GM18870 (cell line): ENCODE results near the gene SMIM1.
"Not testable (repeated sequence)": the region's sequence is repeated elsewhere in the genome, so short reads cannot be mapped to it uniquely, and the experiment has no call there.

Experiments used
- ATAC-seq: cut with Tn5 transposase; IDR thresholded peaks from one replicate; pipeline ENCODE4 v1.9.1; 2021; ENCODE audit warnings: moderate library complexity; ENCODE audit not compliant: unreplicated experiment

The SMIM1 gene

DNA sequence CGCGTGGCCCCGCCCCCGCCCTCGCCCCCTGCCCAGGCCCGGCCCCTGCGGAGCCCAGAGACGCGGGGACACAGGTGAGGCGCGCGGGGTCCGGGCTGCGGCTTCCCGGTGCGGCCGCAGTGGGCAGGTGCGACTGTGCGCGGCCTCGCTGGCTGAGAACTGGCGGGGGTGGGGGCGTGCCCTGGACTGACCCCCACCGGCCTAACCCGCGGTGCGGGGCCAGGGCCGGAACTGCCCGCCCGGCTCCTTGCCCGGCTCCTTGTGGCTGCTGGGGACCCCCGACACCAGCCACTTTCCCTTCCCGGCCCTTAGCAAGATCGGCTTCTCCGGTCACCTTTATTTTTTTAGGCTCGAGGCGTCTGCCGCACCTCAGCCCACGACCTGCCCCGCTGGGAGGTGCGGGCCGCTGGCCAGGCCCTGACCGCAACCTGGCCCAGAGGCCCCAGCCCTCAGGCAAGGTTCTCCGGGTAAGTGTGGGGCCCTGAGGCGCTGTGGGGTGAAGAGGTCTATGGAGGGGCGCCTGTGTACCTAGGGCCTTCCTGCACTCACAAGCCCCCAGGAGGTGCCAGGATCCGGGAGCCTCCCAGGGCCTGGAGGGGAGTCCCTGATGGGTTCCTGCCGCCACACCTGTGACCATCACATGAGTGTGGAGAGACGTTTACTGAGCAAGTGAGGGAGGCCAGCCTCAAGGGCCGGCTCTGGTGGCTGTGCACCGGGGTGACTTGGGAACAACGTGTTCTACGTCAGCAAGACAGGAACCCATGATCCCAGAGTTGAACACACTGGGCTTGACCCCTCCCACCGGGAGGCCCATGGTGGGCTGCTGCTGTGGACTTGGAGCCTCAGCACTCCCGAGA lies at the start of gene SMIM1:
SMIM1 (plus strand) TSS at position 35 of the 857 bp plus-strand sequence. CDS start 2,625 bp downstream, outside the sequence.
- ATAC-seq = no peak

GRCh38 chr1:3722846-3723245 lies 49.7 kb upstream of the SMIM1 start:
- ATAC-seq = no peak

DNA sequence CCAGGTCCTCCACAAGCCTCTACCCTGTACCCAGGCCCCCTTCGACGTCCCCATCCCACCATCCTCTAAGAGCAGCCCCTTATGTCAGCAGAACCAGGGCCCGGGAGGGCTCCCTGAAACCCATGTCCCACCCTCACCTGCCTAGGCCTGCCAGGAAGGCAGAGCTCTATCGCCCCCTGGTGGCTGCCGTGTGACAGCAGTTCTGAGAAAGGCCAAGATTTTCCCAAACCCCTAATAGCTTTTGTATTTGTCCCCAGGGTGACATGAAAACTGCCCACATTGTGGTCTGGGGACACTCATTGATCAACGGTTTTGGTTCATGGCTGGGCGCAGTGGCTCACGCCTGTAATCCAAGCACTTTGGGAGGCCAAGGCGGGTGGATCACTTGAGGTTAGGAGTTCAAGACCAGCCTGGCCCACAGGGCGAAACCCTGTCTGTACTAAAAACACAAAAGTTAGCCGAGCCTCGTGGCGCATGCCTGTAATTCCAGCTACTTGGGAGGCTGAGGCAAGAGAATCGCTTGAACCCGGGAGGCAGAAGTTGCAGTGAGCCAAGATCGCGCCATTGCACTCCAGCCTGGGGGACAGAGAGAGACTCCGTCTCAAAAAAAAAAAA lies 48.0 kb upstream of the SMIM1 start:
- ATAC-seq = not testable (repeated sequence)

GRCh38 chr1:3725366-3725765 lies 47.2 kb upstream of the SMIM1 start:
- no peak for ATAC-seq

DNA sequence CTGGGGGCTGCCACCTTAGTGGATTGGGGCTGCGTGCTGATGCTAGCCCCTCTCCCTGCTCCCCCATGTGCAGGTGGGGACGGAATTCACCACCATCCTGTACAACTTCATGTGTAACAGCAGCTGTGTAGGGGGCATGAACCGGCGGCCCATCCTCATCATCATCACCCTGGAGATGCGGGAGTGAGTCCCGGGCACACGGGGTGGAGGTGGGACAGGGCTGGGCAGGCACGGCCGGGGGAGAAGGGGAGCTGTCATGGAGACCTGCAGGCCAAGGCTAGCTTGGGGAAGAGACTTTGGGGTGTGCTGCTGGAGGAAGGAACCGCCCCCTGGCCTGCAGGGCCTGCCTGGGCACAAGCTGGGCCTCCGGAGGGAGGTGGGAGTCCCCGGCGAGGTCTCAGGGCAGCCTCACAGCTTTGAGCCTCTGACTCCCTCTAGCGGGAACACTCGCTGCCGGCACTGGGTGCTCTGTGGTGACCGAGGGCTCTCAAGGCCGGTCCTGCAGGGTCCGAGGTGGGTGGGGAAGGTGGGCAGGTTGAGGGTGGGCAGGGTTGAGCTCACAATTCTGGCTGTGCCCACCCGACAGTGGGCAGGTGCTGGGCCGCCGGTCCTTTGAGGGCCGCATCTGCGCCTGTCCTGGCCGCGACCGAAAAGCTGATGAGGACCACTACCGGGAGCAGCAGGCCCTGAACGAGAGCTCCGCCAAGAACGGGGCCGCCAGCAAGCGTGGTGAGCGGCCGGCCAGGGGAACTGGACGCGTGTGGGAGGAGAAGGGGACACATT lies 45.3 kb upstream of the SMIM1 start:
- ATAC-seq = no peak

GRCh38 chr1:3727825-3728776 lies 44.4 kb upstream of the SMIM1 start:
- no peak for ATAC-seq

GRCh38 chr1:3729594-3730542 lies 42.7 kb upstream of the SMIM1 start:
- no peak for ATAC-seq

- no peak for ATAC-seq
These were observed 41.9 kb upstream of the SMIM1 start for GRCh38 chr1:3730543-3731247.

DNA sequence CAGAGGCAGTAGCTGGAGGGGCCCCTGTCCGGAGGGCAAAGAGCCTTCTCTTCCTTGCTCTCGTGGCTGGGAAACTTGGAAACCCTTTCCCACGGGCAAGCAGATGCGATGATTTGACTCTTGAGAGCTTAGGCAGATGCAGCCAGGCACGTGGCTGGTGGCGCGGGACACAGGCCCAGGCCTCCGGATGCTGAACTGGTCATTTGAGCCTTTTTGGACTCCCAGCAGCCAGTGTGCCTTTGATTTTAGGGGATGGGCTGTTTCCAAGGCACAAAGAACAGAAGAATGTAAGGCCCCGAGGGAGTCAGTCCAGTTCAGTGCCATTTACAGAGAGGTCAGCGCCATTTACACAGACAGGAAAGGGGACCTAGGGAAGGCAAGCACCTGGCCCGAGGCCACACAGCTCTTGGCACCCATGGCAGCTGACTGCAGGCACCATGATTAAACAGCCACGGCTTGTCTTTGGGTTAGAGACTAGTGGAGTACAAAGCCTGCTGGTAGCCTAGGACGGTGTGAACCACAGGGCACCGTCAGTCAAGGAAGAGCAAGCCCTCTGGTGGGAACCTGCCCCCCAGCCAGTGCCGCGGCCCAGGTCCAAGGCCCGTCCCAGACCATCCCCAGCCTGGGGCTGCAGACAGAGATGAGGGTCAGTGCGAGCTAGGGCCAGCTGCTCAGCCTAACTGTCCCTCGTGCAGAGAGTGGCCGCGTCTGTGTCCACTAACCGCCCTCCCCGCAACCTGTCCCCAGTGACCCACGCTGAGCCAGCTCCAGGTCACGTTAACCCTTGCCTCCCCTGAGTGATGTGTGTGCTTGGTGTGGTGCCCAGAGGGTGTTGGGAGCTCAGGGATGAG lies 40.7 kb upstream of the SMIM1 start:
- ATAC-seq = no peak

GRCh38 chr1:3732434-3733093 lies 40.0 kb upstream of the SMIM1 start:
- ATAC-seq = no peak

DNA sequence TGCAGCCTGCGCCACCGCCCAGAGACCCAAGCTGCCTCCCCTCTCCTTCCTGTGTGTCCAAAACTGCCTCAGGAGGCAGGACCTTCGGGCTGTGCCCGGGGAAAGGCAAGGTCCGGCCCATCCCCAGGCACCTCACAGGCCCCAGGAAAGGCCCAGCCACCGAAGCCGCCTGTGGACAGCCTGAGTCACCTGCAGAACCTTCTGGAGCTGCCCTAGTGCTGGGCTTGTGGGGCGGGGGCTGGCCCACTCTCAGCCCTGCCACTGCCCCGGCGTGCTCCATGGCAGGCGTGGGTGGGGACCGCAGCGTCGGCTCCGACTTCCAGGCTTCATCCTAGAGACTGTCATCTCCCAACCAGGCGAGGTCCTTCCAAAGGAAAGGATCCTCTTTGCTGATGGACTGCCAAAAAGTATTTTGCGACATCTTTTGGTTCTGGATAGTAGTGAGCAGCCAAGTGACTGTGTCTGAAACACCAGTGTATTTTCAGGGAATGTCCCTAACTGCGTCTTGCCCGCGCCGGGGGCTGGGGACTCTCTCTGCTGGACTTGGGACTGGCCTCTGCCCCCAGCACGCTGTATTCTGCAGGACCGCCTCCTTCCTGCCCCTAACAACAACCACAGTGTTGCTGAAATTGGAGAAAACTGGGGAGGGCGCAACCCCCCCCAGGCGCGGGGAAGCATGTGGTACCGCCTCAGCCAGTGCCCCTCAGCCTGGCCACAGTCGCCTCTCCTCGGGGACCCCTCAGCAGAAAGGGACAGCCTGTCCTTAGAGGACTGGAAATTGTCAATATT lies 39.3 kb upstream of the SMIM1 start:
- no peak for ATAC-seq

DNA sequence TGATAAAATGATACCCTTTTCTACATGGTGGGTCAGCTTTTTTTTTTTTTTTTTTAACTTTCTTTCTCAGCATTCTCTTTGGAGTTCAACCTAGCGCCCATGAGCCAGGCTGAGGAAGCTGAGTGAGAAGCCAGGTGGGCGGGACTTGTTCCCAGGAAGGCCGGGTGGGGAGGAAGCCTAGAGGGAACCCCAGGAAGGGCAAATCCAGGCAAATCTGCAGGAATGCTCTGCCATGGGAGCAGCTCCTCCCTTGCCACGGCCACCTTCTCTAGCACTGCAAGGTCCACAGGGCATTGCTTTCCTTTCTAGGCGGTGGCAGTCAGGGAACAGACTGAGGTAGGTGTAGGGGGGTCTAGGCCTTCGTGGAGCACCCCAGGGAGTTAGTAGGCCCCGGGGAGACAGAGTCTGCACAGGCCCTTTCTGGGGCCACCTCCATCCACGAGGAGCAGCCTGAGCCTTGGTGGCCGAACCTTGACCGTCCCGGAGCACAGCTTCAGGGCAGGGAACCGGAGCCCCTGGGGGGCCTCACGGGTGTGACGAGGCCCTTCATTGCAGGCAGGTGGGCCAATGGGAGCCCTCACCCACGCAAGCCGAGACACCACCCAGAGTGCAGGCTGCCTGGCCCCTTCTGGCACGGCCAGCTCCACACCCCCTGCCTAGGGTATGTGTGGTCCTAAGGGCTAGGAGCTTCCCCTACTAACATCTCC lies 38.5 kb upstream of the SMIM1 start:
- no peak for ATAC-seq

GRCh38 chr1:3734602-3735001 lies 37.9 kb upstream of the SMIM1 start:
- ATAC-seq = no peak

- no peak for ATAC-seq
These were observed 37.4 kb upstream of the SMIM1 start for GRCh38 chr1:3735027-3735681.

DNA sequence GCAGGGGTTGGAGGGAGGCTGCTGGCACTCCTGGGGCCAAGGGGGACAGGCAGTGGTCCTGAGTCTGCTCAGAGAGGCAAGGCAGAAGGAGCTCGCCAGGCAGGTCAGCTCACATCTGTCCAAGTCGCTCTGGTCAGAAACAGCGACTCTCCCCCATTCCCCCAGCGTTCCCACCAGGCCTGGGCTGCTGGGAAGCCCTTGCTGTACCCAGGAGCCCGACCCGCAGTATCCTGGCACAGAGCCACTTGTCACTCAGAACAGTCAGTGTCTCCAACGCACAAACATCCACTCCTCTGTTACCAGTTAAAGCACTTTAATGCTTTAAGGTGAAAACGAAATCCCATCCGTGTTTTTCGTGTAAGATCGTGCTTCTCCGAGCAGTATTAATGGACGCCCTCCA lies 36.9 kb upstream of the SMIM1 start:
- no peak for ATAC-seq
